HG03135 (cell line): ENCODE data around the gene ADAMTS12.
A peak's percentile ranks its signal among the peaks of the same experiment; 100 is the strongest.
"Not testable (repeated sequence)": the region's sequence is repeated elsewhere in the genome, so short reads cannot be mapped to it uniquely, and the experiment has no call there.

Experiments used
- ATAC-seq: cut with Tn5 transposase; IDR thresholded peaks from one replicate; pipeline ENCODE4 v1.9.1; 2021; ENCODE audit warnings: mild to moderate bottlenecking, moderate library complexity; ENCODE audit not compliant: unreplicated experiment

Gene ADAMTS12

DNA sequence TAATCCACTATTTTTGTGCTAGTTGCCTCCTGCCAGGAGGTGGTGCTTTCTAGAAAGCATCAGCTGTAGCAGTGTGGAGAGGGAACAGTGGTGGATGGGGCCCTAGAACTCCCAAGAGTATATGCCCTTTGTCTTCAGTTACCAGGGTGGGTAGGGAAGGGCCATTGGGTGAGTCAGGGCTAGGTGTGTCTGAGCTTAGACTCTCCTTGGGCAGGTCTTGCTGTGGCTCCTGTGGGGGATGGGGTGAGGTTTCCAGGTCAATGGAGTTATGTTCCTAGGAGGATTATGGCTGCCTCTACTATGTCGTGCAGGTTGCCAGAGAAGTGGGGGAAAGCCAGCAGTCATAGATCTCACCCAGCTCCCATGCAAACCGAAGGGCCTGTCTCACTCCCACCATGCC lies 11.3 kb upstream of the ADAMTS12 start:
- no peak for ATAC-seq

DNA sequence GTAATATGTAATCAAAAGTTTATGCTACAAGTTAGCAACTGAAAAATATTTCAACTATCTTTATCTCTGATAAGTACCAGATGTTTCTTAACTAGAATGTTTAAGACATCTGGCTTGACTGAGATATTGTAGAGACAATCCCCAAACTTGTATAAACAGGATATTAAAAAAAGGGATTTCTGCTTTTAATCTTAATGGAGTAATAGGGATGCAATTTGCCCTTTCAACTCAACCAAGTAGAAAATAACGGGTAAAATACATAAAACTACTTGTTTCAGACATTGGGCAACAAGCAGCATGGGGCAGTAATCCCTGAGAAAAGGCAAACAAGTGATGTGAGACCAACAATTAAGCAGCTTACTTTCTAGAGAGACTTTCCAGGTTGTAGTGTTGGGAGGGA lies 9.4 kb upstream of the ADAMTS12 start:
- ATAC-seq: no peak

DNA sequence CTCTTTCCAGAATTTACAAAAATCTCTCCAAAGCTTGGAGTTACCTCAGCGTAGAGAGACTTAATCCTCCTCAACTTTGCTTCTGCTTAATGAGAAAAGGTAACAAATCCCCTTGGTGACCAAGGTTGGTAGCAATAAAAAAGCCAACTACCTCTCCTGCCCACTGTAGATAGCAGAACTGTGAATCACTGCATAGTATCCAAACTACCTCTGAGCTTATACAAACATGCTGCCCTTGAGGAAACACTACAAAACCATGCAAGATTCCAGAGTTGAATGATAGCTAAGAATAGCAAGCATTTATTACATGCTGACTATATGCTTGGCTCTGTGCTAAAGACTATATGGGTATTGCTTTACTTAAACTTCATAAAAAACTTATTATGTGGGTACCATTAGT lies 2.8 kb upstream of the ADAMTS12 start:
- ATAC-seq: no peak

DNA sequence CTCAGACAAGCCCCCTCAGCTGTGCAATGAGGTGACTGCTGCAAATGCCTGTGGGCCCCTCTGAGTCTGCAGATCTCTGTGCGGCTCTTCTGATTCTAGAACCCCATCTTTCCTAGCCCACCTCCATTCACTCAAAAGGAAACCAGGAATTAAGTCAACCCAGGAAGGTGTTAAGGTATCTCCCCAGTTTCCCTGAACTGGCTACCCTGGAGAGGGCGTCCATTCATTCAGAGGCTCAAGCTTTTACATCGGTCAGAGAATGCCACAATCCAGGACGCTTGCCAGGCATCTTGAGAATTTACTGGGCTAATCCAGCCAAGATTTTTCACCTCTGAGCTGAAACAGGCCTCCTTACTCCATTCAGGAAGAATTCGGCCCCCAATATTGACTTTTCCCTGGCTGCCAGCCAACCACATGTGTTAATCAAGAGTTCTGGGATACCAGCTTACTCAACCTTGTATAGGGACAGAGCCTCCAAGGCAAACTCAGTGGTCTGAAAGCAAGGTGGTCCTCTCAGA lies 889 bp upstream of the ADAMTS12 start:
- no peak for ATAC-seq

DNA sequence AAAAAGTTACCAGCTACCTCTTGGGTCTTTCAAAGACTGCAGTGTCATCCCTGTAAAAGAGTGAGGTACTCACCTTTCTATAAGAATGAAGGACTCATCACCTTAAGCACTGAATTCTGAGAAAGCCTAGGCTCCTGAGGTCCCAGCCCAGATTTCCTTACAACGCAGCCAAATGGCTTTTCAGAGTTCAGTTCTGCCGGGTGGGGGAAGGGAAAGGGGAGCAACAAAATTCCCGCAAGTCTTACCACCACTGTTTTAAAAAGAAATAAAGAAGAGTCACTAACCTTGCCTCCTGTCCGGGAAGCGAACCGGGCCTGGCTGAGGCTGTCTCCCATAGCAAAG lies 373 bp downstream of the ADAMTS12 start:
- ATAC-seq: no peak

DNA sequence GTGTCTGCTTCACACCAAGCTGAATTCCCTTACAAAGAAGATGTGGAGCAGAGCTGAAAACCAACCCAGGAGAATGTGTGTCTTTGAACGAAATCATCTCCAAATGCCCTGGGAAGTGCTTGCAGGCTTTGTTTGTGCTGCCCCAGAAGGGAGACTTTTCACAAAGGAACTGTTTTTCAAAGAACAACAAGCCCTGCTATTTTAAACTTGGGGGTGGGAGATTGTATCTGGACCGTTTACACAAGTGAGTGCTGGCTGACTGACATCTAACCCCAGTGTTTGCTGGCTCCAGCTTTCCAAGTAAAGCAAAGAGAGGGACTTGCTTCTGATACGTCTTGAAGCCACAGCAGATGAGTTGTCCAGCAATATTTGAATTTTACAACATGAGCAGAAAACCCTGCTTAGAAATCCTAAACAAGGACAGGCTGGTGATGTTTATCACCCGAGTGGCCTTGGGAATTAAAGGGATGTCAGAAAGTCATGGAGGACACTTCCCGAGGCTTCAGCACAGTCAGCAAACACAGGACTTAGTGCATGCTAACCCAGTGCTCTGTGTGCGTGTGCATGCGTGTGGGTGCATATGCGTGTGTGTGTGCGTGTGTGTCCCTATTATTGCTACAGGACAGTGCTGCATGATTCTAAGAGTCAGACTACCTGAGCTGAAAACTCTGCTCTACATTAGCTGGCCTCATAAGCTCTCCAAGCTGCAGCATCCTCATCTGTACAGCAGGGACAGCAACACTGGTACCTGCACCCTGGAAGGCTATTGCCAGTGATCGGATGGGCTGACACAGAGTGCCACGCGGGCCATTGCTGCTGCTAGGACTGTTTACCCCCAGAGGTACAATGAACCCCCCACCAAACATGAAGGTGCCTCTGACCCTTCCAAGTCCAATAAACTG lies 1.4 kb downstream of the ADAMTS12 start:
- no peak for ATAC-seq

DNA sequence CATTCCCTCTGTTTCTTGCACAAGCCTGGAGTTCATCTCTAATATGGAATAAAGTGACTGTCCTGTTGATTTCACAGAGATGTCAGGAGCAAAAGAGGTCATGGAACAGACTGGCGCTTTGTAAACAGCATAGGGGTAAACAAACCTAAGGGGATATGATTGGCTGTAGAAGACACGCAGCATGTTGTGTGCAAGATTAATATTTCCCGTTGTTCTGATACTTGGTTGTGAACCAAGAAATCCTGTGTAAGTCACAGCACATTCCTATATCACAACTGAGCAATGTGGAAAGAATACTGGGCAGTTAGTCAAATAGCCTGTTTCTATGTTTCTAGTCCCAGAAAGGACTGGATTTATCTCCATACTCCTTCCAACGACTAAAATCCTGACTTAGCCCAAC lies 3.2 kb downstream of the ADAMTS12 start:
- ATAC-seq: no peak

DNA sequence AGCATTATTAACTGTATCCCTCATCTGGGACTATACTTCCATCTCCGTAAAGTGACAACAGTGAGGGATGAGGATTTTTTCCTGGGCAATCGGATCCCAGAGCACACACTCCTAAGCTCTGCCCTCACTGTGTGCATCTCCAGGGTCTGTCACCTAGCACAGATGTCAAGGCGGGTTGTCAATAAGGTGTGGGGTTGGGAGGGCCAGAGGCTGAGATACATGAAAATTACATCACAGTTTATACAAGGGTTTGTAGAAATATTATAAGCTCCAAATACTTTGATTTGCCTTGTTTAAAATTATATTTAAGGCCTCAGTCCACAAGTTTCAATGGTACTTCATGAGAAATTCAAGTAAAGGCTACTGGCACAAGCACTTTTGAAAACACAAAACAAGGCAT lies 4.5 kb downstream of the ADAMTS12 start:
- no peak for ATAC-seq

DNA sequence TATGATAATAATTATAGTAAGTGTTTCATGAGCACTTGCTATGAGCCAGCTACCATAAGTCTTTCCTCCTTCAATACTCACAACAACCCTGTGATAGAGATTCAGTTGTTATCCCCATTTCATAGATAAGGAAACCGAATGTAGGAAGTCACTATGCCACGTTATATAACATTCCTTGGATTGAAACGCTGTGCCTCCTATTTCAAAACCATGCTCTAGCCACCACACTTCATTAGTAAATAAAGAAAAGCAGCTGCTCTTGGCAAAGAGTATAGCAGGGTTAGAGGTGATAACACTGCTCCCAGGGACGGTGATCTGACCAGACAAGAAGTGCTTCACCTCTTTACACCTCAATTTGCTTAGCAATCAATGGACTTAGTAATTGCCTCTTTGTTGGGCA lies 5.5 kb downstream of the ADAMTS12 start:
- ATAC-seq: no peak

DNA sequence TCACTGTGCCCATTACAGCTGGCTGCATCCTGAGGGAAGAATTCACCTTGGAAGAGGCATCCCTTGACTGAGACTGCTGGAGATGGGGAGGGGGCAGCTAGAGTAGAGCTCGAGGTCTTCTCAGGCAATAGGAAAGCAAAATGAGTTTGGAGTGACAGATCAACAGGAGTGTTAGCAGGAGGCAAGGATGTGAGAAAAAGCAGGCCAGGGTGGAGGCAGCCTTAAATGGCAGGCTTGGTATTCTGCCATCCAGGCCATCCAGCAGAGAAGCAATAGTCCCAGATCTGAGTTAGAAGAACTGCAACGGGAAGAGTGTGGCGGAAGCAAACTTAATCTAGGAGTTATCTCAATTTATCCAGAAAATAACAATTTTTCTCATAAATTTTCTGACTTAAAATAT lies 6.1 kb downstream of the ADAMTS12 start:
- ATAC-seq: no peak

DNA sequence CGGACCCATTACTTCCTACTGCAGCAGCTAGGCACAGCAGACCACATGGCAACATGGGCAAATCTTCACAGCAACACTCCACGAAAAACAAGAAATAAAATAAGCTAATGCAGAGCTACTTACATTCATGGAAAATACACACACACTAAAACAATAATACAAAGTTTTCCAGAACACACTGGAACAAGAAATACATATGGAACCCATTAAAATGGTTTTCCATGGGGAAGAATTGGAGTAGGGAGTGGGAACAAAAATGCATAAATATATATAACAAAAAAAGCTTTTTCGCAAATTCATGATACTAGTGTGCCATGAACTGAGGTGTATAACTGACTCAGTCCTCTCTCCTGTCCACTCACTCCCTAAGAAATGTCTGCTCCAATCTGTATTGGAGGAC lies 8.3 kb downstream of the ADAMTS12 start:
- ATAC-seq: no peak

DNA sequence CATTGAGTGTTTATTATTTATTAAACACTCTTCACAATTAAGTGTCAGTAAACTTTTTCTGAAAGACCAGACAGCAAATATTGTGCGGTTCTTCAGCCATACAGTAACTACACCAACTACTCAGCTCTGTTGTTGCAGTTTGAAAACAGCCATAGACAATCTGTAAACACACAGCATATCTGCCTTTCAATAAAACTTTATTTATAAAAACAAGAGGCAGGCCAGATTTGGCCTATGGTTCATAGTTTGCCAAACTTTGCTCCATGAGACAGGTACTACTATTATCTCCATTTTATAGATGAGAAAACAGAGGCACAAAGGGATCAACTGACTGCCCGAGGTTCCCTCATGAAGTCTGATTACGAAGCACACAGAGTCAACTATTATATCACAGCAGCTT lies 11.5 kb downstream of the ADAMTS12 start:
- no peak for ATAC-seq

DNA sequence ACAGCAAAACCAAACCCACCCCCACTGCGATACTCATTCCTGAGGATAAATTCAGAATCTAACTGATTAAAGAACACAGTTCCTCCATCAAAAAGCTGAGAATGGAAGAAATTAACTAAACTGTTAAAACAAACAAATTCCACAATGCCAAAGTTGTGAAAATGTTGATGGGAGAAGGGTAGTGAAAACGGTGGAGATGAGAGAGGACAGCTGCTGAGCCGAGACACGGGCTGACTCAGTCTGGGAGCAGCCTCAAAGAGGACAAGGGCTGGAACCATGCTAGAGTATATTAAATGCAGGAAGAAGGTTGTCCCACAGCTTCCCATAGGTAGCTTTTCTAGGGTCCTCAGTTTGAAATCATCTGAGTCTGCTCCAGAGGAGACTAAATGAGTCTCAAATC lies 14.3 kb downstream of the ADAMTS12 start:
- ATAC-seq: no peak

DNA sequence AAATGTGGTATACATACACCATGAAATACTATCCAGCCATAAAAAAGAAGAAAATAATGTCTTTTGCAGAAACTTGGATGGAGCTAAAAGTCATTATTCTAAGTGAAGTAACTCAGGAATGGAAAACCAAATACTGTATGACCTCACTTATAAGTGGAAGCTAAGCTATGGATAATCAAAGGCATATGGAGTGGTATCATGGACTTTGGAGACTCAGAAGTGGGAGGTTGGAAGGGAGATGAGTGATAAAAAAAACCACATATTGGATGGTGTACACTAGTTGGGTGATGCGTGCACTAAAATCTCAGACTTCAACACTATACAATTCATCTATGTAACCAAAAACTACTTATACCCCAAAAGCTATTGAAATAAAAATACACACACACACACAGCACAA lies 24.5 kb downstream of the ADAMTS12 start:
- ATAC-seq: no peak

DNA sequence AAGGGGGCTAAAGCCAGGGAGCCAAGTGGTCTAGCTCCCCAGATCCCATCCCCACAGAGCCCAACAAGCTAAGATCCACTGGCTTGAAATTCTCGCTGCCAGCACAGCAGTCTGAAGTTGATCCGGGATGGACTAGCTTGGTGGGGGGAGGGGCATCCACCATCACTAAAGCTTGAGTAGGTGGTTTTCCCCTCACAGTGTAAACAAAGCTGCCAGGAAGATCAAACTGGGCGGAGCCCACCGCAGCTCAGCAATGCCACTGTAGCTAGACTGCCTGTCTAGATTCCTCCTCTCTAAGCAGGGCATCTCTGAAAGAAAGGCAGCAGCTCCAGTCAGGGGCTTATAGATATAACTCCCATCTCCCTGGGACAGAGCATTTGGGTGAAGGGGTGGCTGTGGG lies 32.6 kb downstream of the ADAMTS12 start:
- not testable (repeated sequence) for ATAC-seq

DNA sequence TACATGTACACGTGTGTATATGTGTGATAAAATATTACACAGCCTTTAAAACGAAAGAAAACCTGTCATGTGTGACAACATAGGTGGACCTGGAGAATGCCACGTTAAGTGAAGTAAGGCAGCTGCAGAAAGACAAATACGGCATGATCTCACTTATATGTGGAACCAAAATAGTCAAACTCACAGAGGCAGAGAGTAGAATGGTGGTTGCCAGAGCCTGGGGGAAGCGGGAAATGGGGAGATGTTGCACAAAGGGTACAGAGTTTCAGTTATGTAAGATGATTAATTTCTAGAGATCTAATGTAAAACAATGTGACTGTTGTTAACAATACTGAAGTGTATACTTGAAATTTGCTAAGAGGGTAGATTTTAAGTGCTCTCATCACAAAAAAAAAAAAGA lies 34.8 kb downstream of the ADAMTS12 start:
- ATAC-seq: no peak

DNA sequence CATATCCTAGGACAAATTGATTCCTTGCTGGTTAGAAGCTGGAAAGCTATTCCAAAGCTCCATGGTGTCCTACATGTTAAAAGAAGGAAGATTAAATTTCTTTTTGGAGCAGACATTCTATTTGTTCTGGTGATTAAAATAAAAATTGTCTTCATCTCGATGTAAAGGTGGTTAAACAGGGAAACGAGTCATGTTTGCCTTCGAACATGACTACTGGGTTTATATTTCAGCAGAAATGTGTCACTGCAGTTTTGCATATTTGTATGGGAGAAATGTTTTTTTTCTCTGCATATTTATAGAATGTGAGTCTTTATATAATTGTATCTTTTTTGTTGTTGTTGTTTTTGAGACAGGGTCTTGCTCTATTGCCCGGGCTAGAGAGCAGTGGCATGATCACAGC lies 36.4 kb downstream of the ADAMTS12 start:
- no peak for ATAC-seq

DNA sequence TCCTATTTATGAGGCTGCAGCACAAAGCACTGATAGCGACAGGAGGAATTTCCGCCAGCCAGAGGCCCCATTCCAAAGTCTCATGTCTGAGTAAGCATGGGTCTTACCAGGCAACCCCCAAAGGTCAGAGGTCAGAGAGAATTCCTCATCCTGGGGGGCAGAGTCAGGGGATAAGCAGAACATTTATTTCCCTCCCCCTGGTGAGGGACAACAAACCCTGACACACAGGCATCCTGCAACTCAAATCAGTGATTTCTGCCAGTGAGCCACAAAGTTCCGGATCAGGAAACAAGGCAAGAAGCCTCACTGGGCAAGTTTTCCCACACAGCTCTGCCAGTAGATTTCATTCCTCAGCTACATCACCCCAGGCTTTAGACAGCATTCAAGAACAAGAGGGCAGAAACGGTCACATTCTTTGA lies 37.0 kb downstream of the ADAMTS12 start:
- ATAC-seq: no peak

DNA sequence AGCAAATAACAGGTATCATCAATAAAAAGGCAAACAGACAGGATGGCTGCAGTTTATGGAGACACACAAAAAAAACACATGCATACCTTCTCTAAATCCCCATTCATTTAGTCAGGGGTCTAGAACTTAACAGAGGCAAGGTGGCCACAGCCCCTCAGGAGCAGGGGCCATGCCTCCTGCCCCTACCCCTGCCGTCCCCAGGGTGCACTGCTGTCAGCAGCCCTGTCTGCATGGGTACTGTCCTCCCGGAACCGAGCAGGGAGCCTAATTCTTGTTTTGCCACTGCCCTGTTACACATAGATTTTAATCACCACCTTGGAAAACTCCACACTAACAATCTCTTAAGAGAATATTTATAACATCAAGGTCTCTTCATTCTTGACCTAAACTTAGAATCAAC lies 39.0 kb downstream of the ADAMTS12 start:
- ATAC-seq: no peak

DNA sequence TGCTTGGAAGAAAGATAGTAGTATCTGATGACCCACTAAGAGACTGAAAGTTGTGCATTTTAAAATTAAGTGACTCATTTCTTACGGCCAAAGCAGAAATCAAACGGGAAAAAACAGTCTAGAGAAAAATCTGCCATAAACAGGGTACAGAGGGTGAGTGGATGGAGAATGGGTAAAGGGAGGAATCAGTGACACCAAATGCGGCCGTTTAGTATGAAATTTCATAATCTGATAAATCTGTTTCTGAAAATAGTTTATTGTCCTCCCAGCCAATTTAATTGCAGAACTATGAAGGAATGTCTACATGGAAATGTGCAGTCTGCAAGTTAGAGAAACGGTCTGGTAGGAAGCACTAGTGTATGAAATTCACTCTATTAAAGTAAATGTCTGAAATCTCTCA lies 39.5 kb downstream of the ADAMTS12 start:
- no peak for ATAC-seq

DNA sequence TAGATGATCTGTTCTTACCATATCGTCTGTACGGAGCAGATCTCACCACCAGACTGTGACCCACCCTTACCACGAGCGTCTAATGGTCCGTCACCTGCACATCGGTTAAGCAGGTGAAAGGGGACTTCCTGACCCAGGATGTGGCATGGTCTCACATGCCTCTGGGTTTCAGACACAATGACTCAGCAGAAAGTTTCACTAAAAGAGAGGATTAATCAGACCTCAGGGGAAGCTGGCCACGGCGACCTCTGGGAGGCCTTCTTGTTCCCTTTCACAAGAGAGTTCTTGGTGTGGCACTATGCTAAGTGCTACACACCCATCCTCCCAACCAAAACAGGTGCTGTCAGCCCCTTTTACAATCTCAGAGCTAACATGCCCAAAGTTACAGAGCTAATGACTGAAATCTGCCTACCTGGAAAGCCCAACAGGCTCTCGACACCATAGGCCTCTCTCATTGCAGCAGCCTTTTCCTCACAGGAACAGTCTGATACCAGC lies 41.6 kb downstream of the ADAMTS12 start:
- peak; percentile 92 for ATAC-seq

DNA sequence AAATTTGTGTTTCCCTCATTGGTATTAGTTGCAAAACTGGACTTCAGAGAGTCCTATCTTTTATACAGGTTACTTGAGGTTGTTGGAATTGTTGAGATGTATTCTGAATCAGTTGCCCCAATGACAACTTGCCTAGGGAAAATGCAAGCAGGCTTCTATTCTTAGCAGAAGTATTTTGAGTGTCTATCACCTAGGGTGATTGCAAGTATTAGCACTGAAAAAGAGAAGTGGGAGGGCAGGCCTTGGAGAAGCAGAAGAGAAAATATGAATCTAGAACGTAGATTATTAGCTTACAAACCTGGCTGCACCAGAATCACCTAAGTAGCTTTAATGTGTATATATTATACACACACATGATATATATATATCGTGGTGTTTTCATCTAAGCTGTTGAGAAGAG lies 43.2 kb downstream of the ADAMTS12 start:
- ATAC-seq: peak; percentile 38

DNA sequence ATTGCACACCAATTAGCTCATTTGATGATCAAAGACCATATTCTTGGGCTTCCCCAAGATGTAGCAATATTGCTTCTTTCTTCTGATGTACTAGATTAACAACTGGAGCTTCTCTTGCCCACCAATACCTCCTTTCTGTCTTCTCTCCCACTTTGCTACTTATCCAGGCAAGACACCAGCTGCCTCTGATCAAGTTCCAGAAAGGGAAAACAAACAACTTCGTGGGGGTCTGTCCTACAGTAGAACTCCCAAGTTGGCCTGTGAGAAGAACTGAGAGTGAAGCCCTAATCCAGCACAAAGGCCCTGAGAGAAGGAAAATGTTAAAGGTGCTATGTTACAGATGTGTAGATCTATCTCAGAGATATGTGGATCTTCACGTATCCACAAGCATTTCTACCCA lies 44.9 kb downstream of the ADAMTS12 start:
- ATAC-seq: no peak
